HG03045 (cell line): ENCODE measurements around the gene NSF.
"Not testable (repeated sequence)": the region's sequence is repeated elsewhere in the genome, so short reads cannot be mapped to it uniquely, and the experiment has no call there.

Source experiments
- ATAC-seq: cut with Tn5 transposase; IDR thresholded peaks from one replicate; pipeline ENCODE4 v1.9.1; 2021; ENCODE audit warnings: mild to moderate bottlenecking, moderate library complexity; ENCODE audit not compliant: unreplicated experiment

Gene NSF

DNA sequence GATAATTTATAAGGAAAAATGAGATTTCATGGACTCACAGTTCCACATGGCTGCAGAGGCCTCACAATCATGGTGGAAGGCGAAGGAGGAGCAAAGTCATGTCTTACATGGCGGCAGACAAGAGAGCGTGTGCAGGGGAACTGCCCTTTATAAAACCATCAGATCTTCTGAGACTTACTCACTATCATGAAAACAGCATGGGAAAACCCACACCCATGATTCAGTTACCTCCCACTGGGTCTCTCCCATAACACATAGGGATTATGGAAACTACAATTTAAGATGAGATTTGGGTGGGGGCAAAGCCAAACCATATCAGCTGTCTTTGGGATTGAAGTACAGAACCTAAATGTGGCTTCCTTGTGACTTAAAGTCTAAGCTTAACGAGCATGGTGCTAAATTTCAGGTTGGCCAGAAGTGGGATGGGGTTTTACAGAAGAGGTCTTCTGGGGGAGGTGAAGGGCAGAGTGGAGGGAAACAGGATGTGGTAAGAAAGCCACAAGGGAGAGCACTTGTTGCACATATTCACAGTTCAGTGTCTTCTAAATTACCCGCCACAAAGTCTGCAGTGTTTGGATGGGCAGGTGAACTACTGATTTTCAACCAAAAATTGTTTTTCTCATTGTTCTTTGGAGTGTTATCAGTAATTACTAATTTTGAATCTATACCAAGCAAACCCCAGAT is 38.4 kb downstream of the NSF start:
- not testable (repeated sequence) for ATAC-seq

DNA sequence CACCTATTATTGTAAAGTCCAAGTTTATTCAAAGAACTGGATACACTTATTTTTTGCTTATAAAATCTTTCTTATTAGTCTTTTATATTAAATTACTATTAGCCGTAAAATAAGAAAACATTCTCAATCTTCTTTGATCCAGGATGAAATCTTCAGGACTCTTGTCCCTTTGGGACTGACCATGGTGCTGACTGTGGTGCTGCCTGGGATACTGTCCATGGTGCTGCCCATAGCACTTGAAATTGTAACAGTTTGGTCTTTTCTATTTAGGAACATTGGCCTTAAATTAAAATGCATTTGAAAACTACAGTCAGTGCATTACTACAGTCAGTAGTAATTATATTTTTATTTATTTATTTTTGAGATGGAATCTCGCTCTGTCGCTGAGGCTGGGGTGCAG is 41.7 kb downstream of the NSF start:
- ATAC-seq: not testable (repeated sequence)

DNA sequence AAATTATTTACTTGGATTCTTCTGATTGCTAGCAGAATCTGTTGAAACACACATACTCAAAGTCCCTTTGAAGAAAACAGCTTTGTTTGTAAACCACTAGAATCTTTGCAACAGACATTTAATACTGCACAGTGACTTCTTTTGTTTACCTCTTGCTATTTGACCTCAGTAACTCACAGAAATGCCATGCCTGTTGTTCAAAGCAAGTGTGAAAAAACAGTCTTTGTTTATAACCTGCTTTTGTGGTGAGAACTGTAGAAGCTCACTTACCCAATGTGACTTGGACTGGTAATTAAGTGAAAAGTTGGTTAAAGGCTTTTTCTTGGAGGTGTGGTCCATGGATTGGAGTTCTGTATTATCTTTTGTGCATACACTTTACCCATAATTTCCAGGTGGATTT is 44.4 kb downstream of the NSF start:
- not testable (repeated sequence) for ATAC-seq

DNA sequence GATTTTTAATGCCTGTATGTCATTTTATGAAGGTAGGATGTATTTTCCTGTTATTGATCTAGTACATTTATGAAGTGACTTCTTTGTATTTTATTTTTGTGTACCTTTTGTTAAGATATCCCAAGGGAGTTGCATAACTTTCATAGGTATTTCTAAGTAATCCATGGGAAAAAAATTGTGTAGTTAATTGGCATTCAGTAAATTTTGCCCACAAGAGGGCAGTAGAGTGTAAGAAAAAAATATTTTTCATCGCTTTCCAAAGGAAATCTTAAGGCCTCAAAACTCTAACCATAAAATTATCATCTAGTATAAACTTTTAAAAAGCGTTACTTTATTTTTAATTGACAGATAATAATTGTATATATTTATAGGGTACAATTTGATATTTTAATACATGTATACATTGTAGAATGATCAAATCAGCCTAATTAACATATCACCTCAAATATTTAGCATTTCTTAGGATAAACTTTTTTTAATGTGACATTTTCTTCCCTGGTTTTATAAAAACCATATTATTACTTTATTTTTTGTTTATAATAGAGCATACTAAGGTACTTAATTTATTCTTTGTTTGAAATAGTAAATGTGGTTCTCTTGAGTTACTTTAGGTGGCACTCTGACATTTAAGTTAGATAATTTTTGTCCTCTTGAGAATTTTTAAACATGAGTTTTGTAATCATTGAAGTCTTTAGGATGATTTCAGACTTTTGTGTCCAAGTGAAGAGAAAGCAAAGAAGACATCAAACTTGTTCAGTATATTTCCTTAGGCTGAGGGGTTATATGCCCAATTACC is 51.6 kb downstream of the NSF start:
- ATAC-seq: not testable (repeated sequence)

DNA sequence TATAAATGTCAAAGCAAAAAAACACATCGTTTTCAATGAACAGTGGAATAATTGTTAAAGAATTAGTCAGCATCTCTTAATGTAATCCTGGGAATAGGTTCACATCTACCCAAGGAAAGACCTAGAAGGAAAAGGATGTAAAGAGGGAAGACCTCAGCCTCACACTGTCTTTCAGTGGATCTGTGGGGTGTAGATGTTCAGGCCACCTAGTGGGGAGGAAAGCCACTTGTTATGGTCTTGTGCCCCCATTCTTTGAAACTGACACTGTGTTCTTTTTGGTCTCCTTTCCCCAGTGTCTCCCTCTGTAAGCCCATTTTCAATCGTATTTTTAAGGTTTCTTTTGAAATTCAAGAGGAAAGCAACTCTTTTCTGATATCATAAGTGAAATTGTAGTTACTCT is 56.8 kb downstream of the NSF start:
- not testable (repeated sequence) for ATAC-seq

DNA sequence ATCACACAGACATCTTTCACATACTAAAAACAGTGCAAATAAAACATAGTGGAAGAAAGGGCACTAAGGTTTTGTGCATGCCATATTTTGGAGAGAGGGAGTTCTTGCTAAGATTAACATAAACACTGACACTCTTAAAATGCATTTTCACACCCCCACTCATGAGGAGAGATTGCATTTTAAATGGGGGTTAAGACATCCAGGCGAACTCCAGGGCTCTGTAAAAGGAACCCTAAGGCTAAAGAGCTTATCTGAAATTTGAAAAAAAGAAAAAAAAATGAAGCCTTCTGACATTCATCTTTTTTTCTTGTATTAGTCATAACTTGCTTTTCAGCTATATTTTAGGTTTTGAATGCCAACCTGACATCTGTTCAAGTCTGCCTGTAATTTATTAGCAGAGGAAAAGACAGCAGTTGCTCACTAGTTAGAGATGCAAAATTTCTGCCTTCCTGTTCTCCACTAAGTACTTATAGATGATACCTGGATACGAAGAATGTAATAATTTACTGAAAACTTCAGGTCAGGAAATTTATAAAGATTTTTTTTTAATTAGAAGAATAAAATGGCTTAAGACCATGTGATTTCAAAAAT is 57.3 kb downstream of the NSF start:
- not testable (repeated sequence) for ATAC-seq

DNA sequence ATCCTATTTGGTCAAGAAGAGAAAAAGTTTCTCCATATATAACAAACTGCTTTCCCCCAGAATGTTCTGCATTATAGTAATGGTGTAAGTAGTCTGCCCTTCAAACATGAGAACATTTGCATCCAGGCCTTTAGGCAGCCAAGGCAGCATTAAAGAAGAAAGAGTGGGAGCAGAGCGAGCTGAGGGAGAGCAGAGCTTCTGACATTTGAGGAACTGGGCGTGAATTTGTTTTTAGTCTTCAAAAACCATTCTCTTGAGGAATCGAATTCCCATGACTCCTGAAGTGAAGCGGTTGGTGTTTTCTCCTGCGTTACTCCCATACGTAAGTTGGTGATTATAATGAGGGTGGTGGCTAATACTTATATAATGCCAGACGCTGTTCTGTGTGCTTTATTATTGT is 58.8 kb downstream of the NSF start:
- ATAC-seq: not testable (repeated sequence)

DNA sequence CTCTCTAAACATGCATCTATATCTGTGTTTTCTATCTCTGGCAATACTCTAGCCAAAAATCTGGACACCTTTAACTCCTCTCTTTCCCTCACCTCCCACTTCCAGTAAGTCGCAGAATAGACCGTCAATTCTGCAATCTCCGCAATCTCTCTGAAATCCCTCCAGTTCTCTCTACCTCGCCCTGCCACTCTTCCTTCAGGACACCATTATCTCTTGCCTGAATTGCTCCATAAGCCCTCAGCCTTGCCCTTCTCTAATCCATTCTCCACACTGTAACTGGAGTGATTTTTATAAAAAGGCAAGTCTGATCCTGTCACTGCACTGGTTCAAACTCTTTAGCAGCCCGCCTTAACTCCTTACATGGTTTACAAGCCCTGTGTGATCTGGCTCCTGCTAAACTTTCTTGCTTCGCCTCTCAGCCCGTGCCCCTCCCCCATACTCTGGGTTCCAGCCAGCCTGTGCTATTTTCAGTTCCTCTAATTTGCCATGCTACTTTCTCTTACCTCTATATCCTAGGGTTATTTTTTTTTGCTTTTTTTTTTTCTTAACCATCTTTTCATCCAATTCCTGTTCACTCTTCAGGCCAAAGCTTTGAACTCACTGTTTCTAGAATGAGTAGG is 61.7 kb downstream of the NSF start:
- ATAC-seq: not testable (repeated sequence)

DNA sequence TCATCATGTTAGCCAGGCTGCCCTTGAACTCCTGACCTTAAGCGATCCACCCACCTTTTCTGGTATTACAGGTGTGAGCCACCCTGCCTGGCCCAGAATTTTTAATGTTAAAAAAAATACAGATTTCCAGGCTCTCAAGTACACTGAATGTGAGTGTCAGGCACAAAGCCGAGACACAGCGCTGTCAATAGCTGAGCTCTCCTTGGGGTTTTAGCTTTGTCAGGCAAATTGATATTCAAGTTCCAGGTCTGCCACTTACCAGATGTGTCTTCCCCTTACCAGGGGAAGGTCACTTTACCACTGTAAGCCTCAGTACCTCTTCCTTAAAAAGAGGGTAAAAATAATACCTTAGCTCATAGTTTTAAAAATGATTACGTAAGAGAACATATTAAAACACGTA is 67.8 kb downstream of the NSF start:
- not testable (repeated sequence) for ATAC-seq

DNA sequence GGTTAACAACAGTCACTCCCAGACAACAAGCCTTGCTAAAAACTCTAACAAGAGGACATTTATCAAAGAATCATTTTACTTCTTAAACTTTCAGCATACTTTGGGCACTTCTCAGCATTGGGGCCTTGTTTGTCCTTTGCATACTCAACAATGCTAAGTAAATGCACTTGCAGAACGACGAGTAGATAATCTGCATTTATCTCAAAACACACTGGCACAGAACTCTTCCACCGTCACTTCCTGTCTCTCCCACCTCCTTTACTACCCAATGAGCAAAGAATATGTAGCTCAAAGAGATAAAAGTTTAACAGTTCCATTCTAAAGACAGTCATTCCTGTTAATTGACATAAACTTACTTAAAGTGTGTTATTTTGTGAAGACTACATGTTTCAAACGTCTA is 69.2 kb downstream of the NSF start:
- ATAC-seq: not testable (repeated sequence)

DNA sequence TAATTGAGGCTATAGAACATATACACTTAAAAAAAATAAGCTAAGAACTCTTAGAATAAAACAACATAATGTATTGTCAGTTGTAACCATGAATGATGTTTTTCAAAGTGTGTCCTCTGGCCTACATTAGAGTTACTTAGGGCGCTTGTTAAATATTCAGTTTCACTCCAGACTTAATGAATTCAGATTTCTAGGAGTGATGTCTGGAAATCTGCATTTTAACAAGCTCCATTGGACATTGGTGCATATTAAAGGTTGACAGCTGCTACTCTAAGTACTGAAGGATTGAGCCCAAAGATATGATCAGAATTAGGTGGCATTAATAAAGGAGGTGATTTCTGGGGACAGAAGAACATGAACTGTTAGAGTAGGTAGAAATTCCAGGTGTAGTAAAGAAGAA is 72.7 kb downstream of the NSF start:
- ATAC-seq: not testable (repeated sequence)

DNA sequence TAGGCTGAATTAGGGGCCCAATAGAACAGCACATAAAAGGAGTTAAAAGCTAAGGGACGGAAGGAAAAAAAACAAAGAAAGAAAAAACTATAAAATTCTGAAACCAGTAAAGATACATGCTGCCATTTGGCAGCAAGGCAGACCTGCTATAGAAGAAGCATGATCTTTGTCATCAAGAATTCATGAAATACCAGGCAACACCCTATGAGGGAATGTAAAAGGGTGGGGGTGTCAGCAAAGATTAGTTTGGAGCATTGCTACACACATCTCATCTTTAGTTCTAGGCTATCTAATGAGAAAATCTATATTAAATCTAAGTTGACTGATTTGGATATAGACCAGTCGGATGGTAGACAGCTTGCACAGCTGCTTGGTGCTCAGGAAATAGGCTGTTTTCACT is 73.1 kb downstream of the NSF start:
- not testable (repeated sequence) for ATAC-seq

DNA sequence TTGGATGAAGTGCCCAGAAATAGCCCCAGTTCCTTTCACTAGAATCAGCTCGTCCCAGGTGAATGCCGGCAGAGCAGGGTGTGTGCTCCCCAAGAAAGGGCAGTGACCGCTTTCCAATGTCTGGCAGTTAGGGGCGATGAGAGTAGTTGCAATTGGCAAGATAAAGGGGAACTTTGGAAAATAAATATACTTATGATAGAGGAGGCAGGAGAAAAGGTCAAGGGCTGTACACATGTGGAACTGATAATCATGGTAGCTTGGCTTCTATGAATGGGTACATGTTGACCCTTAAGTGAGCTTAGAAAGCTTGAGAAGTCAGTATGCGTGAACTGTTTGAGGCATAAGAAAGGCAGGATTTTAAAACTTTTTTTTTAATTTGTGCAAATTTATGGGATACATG is 75.5 kb downstream of the NSF start:
- not testable (repeated sequence) for ATAC-seq

DNA sequence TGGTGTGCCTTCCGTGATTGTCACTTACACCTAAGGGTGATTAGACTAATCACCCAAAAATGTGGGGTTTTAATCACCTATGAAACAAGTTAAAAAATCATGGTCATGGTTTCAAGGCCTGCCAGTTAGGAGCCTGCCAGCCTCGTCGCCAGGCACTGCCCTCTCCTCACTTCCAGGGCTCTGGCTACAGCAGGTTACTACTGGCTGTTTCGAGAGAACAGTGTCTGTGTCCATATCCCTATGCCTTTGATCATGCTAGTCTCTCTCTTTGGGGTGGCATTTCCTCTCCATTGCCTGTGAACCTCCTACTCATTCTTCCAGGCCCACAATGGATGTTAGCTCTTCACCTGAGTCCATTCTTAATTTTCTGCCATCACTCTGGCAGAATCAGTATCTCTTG is 80.3 kb downstream of the NSF start:
- ATAC-seq: not testable (repeated sequence)

DNA sequence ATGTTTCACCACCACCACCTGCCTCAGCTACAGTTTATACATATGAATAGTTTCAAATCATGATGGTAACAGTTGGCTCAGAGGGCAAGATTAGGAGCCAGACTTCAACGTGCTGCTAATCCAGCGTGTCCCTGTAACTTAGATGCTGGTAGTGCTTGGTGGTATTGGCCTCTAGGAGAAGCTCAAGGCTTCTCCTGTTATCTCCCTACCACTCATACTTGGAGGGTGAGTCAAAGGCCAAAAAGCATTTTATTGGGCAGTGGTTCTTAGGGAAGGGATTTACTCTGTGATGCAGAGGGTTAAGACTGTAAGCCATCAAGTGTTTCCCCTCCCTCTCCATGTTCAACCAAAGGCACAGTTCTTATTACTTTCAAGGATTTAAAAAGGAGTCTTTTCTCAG is 82.3 kb downstream of the NSF start:
- ATAC-seq: not testable (repeated sequence)

DNA sequence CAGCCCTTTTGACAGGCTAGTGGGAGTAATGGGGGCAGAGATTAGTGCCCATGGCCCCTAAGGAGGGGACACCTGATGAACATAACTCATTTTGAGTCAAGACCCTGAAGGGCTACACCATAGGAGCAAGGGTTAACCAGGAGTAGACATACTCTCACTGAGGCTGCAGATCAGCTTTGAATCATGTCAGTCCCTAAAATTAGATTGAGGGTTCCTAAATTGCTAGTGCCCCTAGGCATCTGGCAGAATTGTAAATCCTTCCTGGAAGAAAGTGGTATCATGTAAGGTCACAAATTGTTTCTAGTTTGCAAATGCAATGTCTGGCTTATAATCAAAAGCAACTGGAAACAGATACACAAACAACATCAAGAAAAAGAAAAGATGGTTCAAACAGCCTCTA is 87.3 kb downstream of the NSF start:
- ATAC-seq: not testable (repeated sequence)

DNA sequence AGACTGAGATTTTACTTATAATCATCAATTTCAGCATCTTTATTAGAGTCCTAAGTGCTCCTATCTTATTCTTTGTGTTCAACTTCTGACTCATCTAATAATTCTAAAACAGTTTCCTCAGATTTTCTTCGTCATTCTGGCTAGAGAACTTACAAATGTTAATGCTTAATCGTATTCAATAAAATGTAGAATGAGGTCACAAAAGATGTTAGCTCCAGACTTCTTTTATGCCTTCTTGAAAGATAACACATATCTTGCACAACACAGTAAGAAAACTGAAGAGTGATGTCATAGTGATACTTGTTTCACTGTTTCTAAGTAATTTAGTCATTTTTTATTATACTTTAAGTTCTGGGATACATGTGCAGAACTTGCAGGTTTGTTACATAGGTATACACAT is 93.2 kb downstream of the NSF start:
- ATAC-seq: not testable (repeated sequence)

DNA sequence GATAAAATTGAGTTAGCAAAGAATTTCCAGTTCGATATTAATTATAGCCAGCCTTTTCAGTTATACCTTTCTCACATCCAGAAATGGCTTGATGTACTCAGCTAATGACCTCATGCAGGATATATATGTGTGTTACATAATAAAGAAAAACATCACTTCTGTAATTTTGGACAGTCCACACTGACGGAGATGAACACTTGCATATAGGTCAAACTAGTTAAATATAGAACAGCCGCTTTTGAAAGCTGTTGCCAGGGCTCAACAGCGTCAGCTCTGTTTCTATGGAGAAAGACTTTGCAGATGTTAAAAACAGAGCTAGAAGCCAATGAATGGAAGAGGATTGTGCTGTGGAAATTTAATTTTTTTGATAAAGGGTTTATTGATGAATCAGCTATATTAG is 94.8 kb downstream of the NSF start:
- ATAC-seq: not testable (repeated sequence)

DNA sequence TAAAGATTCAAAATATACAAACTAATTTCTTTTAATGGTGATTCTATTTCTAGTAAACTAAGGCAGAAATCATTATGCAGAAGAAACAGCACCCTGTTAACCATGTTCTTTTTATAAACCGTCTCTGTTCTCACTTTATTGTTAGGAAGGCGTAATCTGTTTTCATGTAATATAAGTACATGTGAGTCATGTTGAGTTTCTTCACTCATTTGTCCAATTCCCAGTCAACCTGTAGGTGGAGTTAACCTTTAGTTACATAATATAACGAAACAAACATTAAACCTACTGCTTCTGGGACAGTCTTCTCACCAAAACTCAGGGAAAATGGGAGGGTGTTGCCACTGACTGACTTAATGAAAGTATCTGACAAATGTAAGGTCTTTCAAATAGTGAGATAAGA is 101.7 kb downstream of the NSF start:
- ATAC-seq: not testable (repeated sequence)

DNA sequence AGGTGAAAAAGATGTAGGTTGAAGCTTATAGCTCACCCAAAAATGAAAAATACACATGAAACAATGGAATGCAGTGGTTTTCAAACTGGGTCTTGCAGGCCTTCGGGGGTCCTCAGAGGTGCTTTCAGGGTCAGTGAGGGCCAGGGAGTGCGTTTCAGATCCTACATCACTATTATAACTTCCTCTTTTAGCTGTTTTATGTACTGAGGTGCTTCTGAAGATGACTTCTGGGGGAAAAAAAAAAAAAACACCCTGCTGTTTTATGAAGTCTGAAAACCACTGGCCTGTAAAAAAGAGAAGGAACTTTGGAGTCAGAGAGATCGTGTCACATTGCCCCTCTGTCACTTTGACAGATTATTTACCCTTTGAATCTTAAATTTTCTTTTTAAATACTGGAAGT is 102.8 kb downstream of the NSF start:
- not testable (repeated sequence) for ATAC-seq

DNA sequence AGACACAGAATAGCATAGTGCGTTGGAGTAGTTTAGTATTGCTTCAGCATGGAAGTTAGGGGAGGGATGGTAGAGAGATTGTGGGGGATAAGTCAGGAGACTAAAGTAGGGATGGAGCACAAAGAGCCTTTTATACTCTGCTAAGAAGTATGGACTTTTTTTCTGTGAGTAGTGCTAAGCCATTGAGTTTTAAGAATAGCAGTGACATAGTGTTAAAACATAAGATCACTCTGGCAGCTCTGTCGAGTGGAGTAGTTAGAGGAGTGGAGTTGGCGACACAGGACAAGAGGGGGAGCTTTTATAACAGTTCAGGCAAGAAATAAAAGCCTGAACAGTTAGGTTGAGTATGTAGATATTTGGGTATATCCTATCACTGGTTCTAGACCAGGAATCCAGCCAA is 106.1 kb downstream of the NSF start:
- ATAC-seq: not testable (repeated sequence)
